ELF-1 (cell line): Measurements from ENCODE around the gene KCNK17.

Source experiments
- DNase-seq: peaks from one replicate; pipeline ENCODE4 v3.0.0-alpha.2; 2016; ENCODE audit warnings: low read depth, low spot score

Gene KCNK17

GRCh38 chr6:39314273-39314795 lies at the start of gene KCNK17:
TSS of gene KCNK17 (minus strand) at chr6:39314419. CDS start at chr6:39314320, 99 bp downstream.
- DNase-seq, result no peak

- no peak for DNase-seq
Measured at GRCh38 chr6:39363280-39363679, 49.1 kb upstream of the KCNK17 start.

GRCh38 chr6:39362487-39362865 lies 48.3 kb upstream of the KCNK17 start:
- DNase-seq, result no peak

- peak; percentile 90 for DNase-seq
Measured at GRCh38 chr6:39361657-39362486, 47.7 kb upstream of the KCNK17 start.

GRCh38 chr6:39360378-39360777 lies 46.2 kb upstream of the KCNK17 start:
- DNase-seq, result no peak

- DNase-seq, result no peak
Measured at GRCh38 chr6:39357998-39358686, 43.9 kb upstream of the KCNK17 start.

- no peak for DNase-seq
Measured at GRCh38 chr6:39353698-39354315, 39.6 kb upstream of the KCNK17 start.

GRCh38 chr6:39350723-39351505 lies 36.7 kb upstream of the KCNK17 start:
- no peak for DNase-seq

GRCh38 chr6:39348740-39349139 lies 34.5 kb upstream of the KCNK17 start:
- no peak for DNase-seq

GRCh38 chr6:39347906-39348585 lies 33.8 kb upstream of the KCNK17 start:
- DNase-seq, result peak; percentile 82

GRCh38 chr6:39347206-39347605 lies 33.0 kb upstream of the KCNK17 start:
- DNase-seq, result no peak

GRCh38 chr6:39344821-39345280 lies 30.6 kb upstream of the KCNK17 start:
- peak; percentile 56 for DNase-seq

GRCh38 chr6:39343396-39343870 lies 29.2 kb upstream of the KCNK17 start:
- DNase-seq, result no peak

- DNase-seq, result no peak
Measured at GRCh38 chr6:39342692-39343395, 28.6 kb upstream of the KCNK17 start.

GRCh38 chr6:39341937-39342336 lies 27.7 kb upstream of the KCNK17 start:
- no peak for DNase-seq

GRCh38 chr6:39341352-39341751 lies 27.1 kb upstream of the KCNK17 start:
- no peak for DNase-seq

GRCh38 chr6:39339868-39340550 lies 25.8 kb upstream of the KCNK17 start:
- DNase-seq, result no peak

- DNase-seq, result no peak
Measured at GRCh38 chr6:39339096-39339867, 25.1 kb upstream of the KCNK17 start.

- no peak for DNase-seq
Measured at GRCh38 chr6:39338397-39338796, 24.2 kb upstream of the KCNK17 start.
